ENCODE results near the gene RBM44.
A peak's percentile ranks its signal among the peaks of the same experiment; 100 is the strongest.
"Not testable (repeated sequence)": the region's sequence is repeated elsewhere in the genome, so short reads cannot be mapped to it uniquely, and the experiment has no call there.

RBM44 gene

GRCh38 chr2:237841051-237841450 is 42.5 kb downstream of the RBM44 start:
- no peak for FAIRE-seq
- DNase-seq (ENCODE audit: insufficient read length, low spot score): no peak
- TF ChIP-seq POLR2AphosphoS5 (IDR thresholded peaks at IDR 0.05; ENCODE audit: low read depth, low read length): no peak
- no peak for TF ChIP-seq TAF1 (IDR thresholded peaks at IDR 0.05; ENCODE audit: low read depth, low read length)
- TF ChIP-seq POU2F2 (IDR thresholded peaks at IDR 0.05; ENCODE audit: low read depth, low read length): no peak
- no peak for TF ChIP-seq POLR2A (IDR thresholded peaks at IDR 0.05; ENCODE audit: low read depth, low read length)
- TF ChIP-seq SPI1 (IDR thresholded peaks at IDR 0.05; ENCODE audit: low read depth, low read length): no peak
- no peak for TF ChIP-seq PAX5 (IDR thresholded peaks at IDR 0.05; ENCODE audit: insufficient read depth, low read length, severe bottlenecking)

- FAIRE-seq; DNase-seq (ENCODE audit: insufficient read length, low spot score): not testable (repeated sequence)
Measured at GRCh38 chr2:237848940-237849339, 50.4 kb downstream of the RBM44 start.

GRCh38 chr2:237854295-237854694 is 55.7 kb downstream of the RBM44 start:
- DNase-seq (ENCODE audit: insufficient read length, low spot score): no peak

GRCh38 chr2:237857791-237858190 is 59.2 kb downstream of the RBM44 start:
- FAIRE-seq: no peak
- TF ChIP-seq TAF1 (IDR thresholded peaks at IDR 0.05; ENCODE audit: low read depth, low read length) (no peak), POU2F2 (IDR thresholded peaks at IDR 0.05; ENCODE audit: low read depth, low read length) (no peak), POLR2AphosphoS5 (IDR thresholded peaks at IDR 0.05; ENCODE audit: low read depth, low read length) (no peak), PAX5 (IDR thresholded peaks at IDR 0.05; ENCODE audit: insufficient read depth, low read length, severe bottlenecking) (no peak), POLR2A (IDR thresholded peaks at IDR 0.05; ENCODE audit: low read depth, low read length) (no peak), SPI1 (IDR thresholded peaks at IDR 0.05; ENCODE audit: low read depth, low read length) (no peak)
- no peak for DNase-seq (ENCODE audit: insufficient read length, low spot score)

More at GRCh38 chr2:237854295-237854694, 55.7 kb downstream of the RBM44 start:
- TF ChIP-seq POLR2A (IDR thresholded peaks at IDR 0.05; ENCODE audit: low read depth, low read length): no peak
- TF ChIP-seq POLR2AphosphoS5 (IDR thresholded peaks at IDR 0.05; ENCODE audit: low read depth, low read length): no peak
- no peak for TF ChIP-seq PAX5 (IDR thresholded peaks at IDR 0.05; ENCODE audit: insufficient read depth, low read length, severe bottlenecking)
- TF ChIP-seq POU2F2 (IDR thresholded peaks at IDR 0.05; ENCODE audit: low read depth, low read length): no peak
- no peak for TF ChIP-seq TAF1 (IDR thresholded peaks at IDR 0.05; ENCODE audit: low read depth, low read length)
- no peak for TF ChIP-seq SPI1 (IDR thresholded peaks at IDR 0.05; ENCODE audit: low read depth, low read length)
- no peak for FAIRE-seq

GRCh38 chr2:237858294-237859081 is 59.9 kb downstream of the RBM44 start:
- no peak for TF ChIP-seq POLR2A (IDR thresholded peaks at IDR 0.05; ENCODE audit: low read depth, low read length)
- TF ChIP-seq TAF1 (IDR thresholded peaks at IDR 0.05; ENCODE audit: low read depth, low read length): no peak
- TF ChIP-seq POLR2AphosphoS5 (IDR thresholded peaks at IDR 0.05; ENCODE audit: low read depth, low read length): no peak
- no peak for TF ChIP-seq SPI1 (IDR thresholded peaks at IDR 0.05; ENCODE audit: low read depth, low read length)
- no peak for TF ChIP-seq POU2F2 (IDR thresholded peaks at IDR 0.05; ENCODE audit: low read depth, low read length)
- TF ChIP-seq PAX5 (IDR thresholded peaks at IDR 0.05; ENCODE audit: insufficient read depth, low read length, severe bottlenecking): no peak
- FAIRE-seq (peak; percentile 90), DNase-seq (ENCODE audit: insufficient read length, low spot score) (no peak)

GRCh38 chr2:237859082-237859433 is 60.5 kb downstream of the RBM44 start:
- no peak for FAIRE-seq
- TF ChIP-seq POLR2A (IDR thresholded peaks at IDR 0.05; ENCODE audit: low read depth, low read length): no peak
- no peak for TF ChIP-seq TAF1 (IDR thresholded peaks at IDR 0.05; ENCODE audit: low read depth, low read length)
- TF ChIP-seq POU2F2 (IDR thresholded peaks at IDR 0.05; ENCODE audit: low read depth, low read length): no peak
- TF ChIP-seq PAX5 (IDR thresholded peaks at IDR 0.05; ENCODE audit: insufficient read depth, low read length, severe bottlenecking): no peak
- no peak for TF ChIP-seq POLR2AphosphoS5 (IDR thresholded peaks at IDR 0.05; ENCODE audit: low read depth, low read length)
- no peak for TF ChIP-seq SPI1 (IDR thresholded peaks at IDR 0.05; ENCODE audit: low read depth, low read length)
- no peak for DNase-seq (ENCODE audit: insufficient read length, low spot score)

- no peak for DNase-seq (ENCODE audit: insufficient read length, low spot score)
- TF ChIP-seq SPI1 (IDR thresholded peaks at IDR 0.05; ENCODE audit: low read depth, low read length) (no peak), TAF1 (IDR thresholded peaks at IDR 0.05; ENCODE audit: low read depth, low read length) (no peak), POLR2AphosphoS5 (IDR thresholded peaks at IDR 0.05; ENCODE audit: low read depth, low read length) (no peak), PAX5 (IDR thresholded peaks at IDR 0.05; ENCODE audit: insufficient read depth, low read length, severe bottlenecking) (no peak), POU2F2 (IDR thresholded peaks at IDR 0.05; ENCODE audit: low read depth, low read length) (no peak), POLR2A (IDR thresholded peaks at IDR 0.05; ENCODE audit: low read depth, low read length) (no peak)
- no peak for FAIRE-seq
Measured at GRCh38 chr2:237859533-237860272, 61.1 kb downstream of the RBM44 start, which contains the start of gene RAMP1. RAMP1 (plus strand) TSS chr2:237859623; CDS start chr2:237859676, 53 bp downstream.

GRCh38 chr2:237860273-237860935 is 61.8 kb downstream of the RBM44 start:
- DNase-seq (ENCODE audit: insufficient read length, low spot score): no peak
- TF ChIP-seq POU2F2 (IDR thresholded peaks at IDR 0.05; ENCODE audit: low read depth, low read length): no peak
- no peak for TF ChIP-seq SPI1 (IDR thresholded peaks at IDR 0.05; ENCODE audit: low read depth, low read length)
- no peak for TF ChIP-seq POLR2A (IDR thresholded peaks at IDR 0.05; ENCODE audit: low read depth, low read length)
- TF ChIP-seq PAX5 (IDR thresholded peaks at IDR 0.05; ENCODE audit: insufficient read depth, low read length, severe bottlenecking): no peak
- no peak for TF ChIP-seq TAF1 (IDR thresholded peaks at IDR 0.05; ENCODE audit: low read depth, low read length)
- no peak for FAIRE-seq

GRCh38 chr2:237861875-237862527 is 63.4 kb downstream of the RBM44 start:
- TF ChIP-seq TAF1 (IDR thresholded peaks at IDR 0.05; ENCODE audit: low read depth, low read length) (no peak), POLR2AphosphoS5 (IDR thresholded peaks at IDR 0.05; ENCODE audit: low read depth, low read length) (no peak), PAX5 (IDR thresholded peaks at IDR 0.05; ENCODE audit: insufficient read depth, low read length, severe bottlenecking) (no peak), POU2F2 (IDR thresholded peaks at IDR 0.05; ENCODE audit: low read depth, low read length) (no peak), POLR2A (IDR thresholded peaks at IDR 0.05; ENCODE audit: low read depth, low read length) (no peak), SPI1 (IDR thresholded peaks at IDR 0.05; ENCODE audit: low read depth, low read length) (no peak)
- FAIRE-seq: no peak

More at GRCh38 chr2:237861875-237862527, 63.4 kb downstream of the RBM44 start:
- no peak for DNase-seq (ENCODE audit: insufficient read length, low spot score)
